ENCODE results near the gene KRT80. TPM values are rescaled to one million over a fixed set of nuclear protein-coding genes. Genes with fewer than 3 reads are reported as not detected.

Gene KRT80
- total RNA-seq, 1 donor from 2014 or later: 8.6 TPM

- Histone ChIP-seq H3K27ac (no peak overlapping the region), H3K36me3 (no peaks in the 10 kb centered on the region), H3K27me3 (peaks cover 6% of the 10 kb centered on the region), H3K9me3 (no peaks in the 10 kb centered on the region), H3K4me1 (peaks cover 10% of the 10 kb centered on the region), H3K4me3 (no peak overlapping the region)
- TF ChIP-seq, protein P1, sequence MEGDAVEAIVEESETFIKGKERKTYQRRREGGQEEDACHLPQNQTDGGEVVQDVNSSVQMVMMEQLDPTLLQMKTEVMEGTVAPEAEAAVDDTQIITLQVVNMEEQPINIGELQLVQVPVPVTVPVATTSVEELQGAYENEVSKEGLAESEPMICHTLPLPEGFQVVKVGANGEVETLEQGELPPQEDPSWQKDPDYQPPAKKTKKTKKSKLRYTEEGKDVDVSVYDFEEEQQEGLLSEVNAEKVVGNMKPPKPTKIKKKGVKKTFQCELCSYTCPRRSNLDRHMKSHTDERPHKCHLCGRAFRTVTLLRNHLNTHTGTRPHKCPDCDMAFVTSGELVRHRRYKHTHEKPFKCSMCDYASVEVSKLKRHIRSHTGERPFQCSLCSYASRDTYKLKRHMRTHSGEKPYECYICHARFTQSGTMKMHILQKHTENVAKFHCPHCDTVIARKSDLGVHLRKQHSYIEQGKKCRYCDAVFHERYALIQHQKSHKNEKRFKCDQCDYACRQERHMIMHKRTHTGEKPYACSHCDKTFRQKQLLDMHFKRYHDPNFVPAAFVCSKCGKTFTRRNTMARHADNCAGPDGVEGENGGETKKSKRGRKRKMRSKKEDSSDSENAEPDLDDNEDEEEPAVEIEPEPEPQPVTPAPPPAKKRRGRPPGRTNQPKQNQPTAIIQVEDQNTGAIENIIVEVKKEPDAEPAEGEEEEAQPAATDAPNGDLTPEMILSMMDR (IDR thresholded peaks at IDR 0.05): no peak
- ATAC-seq (no peak), DNase-seq (no peak)
- intact Hi-C loops (cut with DNase I): no loop called here
These were observed 46.5 kb upstream of the KRT80 start for GRCh38 chr12:52238207-52238840.

DNA sequence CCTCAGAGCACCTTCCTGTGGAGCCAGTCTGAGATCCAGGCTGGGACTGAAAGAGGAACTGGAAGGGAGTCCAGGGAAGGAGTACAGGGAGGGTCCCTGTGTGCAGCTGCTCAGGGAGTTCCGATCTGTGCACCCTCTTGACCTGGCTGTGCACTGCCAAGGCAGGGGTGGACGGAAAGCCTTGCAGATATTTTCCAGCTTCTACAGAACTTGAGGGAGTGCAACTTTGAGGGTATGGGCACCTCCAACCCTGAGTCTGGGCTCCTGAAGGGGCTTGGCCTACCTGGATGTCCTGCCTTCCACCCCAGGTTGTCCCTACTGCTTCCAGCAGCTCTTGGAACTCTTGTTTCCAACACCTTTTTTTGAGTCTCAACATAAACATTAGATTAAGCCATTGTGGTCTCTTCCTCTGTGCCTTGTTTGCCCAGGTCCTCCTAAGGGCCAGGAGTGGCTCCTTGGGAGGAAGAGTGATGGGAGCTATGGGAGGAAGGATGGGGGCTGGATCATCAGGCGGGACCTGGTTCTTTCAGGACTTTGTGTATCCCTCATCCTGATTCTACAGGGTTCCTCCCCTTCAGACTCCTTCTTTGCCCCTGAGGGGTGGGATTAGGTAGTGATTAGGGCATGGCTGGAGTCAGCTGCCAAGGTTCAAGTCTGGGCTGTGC is 44.7 kb upstream of the KRT80 start:
- ATAC-seq (no peak), DNase-seq (no peak)
- intact Hi-C loops (cut with DNase I): no loop called here
- Histone ChIP-seq H3K4me1 (peaks cover 14% of the 10 kb centered on the region), H3K9me3 (no peaks in the 10 kb centered on the region), H3K4me3 (no peak overlapping the region), H3K27ac (no peak overlapping the region), H3K27me3 (peaks cover 10% of the 10 kb centered on the region), H3K36me3 (no peaks in the 10 kb centered on the region)
- TF ChIP-seq, protein P1 (IDR thresholded peaks at IDR 0.05): no peak

DNA sequence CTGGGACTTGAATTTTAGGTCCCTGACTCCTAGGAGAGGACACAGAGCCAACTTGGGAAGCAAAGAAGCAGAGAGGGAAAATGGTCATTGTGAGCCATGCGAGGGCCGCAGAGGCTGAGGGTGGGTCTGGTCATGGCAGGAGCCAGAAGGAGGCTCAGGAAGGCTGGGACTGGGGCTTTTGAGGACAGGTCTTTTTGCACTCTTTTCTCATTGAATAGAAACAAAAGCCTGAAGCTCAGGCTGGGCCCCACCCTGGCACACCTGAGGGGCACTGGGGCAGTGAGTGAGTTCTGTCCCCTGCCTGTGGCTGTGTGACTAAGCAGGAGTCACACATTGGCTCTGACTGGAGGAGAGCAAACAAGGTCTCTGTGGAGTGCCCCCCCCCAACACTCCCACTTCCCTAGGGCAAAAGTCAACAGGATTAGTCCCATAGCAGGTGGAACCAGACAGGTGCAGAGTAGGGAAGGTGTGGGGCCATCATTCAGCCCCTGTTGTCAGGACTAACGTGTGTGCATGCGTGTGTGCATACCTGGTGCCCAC is 44.1 kb upstream of the KRT80 start:
- Histone ChIP-seq H3K9me3 (no peaks in the 10 kb centered on the region), H3K27me3 (peaks cover 10% of the 10 kb centered on the region), H3K4me3 (no peak overlapping the region), H3K27ac (peak overlapping the region; percentile 55), H3K36me3 (no peaks in the 10 kb centered on the region), H3K4me1 (peaks cover 14% of the 10 kb centered on the region)
- TF ChIP-seq, protein P1 (IDR thresholded peaks at IDR 0.05): no peak
- intact Hi-C loops (cut with DNase I): no loop called here
- ATAC-seq (peak; percentile 0), DNase-seq (no peak)

DNA sequence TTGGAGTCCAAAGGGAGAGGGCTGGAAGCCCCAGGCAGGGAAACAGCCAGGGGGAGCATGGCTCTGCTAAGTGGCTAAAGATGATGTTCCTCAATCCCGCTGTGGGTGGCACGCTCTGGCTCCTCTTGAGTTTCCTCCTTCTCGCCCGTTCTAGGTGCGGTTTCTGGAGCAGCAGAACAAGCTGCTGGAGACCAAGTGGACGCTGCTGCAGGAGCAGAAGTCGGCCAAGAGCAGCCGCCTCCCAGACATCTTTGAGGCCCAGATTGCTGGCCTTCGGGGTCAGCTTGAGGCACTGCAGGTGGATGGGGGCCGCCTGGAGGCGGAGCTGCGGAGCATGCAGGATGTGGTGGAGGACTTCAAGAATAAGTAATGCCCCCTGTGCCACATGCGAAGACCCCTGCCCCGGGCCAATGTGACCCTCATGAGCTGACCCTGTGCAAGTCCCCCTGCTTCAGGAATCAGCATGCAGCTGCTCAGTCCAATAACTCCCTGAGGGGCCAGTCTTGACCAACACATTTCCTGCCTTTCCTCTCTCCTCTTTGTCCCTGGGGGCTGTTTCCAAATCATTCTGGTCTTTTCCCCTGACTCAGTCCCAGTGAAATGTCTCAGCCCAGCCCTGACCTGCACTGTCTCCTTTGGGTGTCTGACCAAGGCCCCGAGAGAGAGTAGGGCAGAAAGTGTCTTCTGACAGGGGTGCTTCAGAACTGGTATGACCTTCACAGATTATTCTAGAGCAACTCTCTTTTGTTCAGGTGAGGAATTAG is 43.4 kb upstream of the KRT80 start:
- ATAC-seq (no peak), DNase-seq (peak; percentile 68)
- H3K36me3 ChIP-seq: no peaks in the 10 kb centered on the region
- H3K4me3 ChIP-seq: peak overlapping the region; percentile 49
- H3K4me1 ChIP-seq: peaks cover 14% of the 10 kb centered on the region
- H3K27ac ChIP-seq: peak overlapping the region; percentile 55
- no peaks in the 10 kb centered on the region for H3K9me3 ChIP-seq
- peaks cover 10% of the 10 kb centered on the region for H3K27me3 ChIP-seq
- intact Hi-C loops (cut with DNase I): no loop called here
- TF ChIP-seq, protein P1 (IDR thresholded peaks at IDR 0.05): no peak

GRCh38 chr12:52234223-52234810 is 42.5 kb upstream of the KRT80 start:
- Histone ChIP-seq H3K36me3 (no peaks in the 10 kb centered on the region), H3K4me3 (peak overlapping the region; percentile 49), H3K9me3 (no peaks in the 10 kb centered on the region), H3K4me1 (peaks cover 8% of the 10 kb centered on the region), H3K27ac (peak overlapping the region; percentile 55), H3K27me3 (peaks cover 10% of the 10 kb centered on the region)
- intact Hi-C loops (cut with DNase I): no loop called here
- ATAC-seq: no peak
- DNase-seq: peak; percentile 58
- TF ChIP-seq, protein P1 (IDR thresholded peaks at IDR 0.05): no peak

Data from upper lobe of right lung (tissue), 1 donor.